IMR-90 (cell line): ENCODE data around the gene LIN9.

Experiments
- CEBPB ChIP-seq: IDR thresholded peaks from 2 replicates; pipeline ENCODE4 v1.6.1; 2012; ENCODE audit warnings: low read depth, low read length, improper control_type of control experiment
- MAZ ChIP-seq: IDR thresholded peaks from 2 replicates; pipeline ENCODE4 v1.6.1; 2012; ENCODE audit warnings: low read depth, mild to moderate bottlenecking, low read length, improper control_type of control experiment, moderate library complexity, borderline replicate concordance
- POLR2A ChIP-seq: IDR thresholded peaks from 2 replicates; pipeline ENCODE4 v1.6.1; 2012; ENCODE audit warnings: mild to moderate bottlenecking, low read depth, low read length
- RAD21 ChIP-seq: IDR thresholded peaks from 2 replicates; pipeline ENCODE4 v1.6.1; 2012; ENCODE audit warnings: low read length, improper control_type of control experiment
- RFX5 ChIP-seq: IDR thresholded peaks from 2 replicates; pipeline ENCODE4 v1.8.0; 2012; ENCODE audit warnings: low read depth, mild to moderate bottlenecking, low read length, moderate library complexity
- SMC3 ChIP-seq: fragments of 150-350 bp; IDR thresholded peaks from 2 replicates; pipeline ENCODE4 v1.6.1; 2016; ENCODE audit warnings: low read depth, mild to moderate bottlenecking, antibody characterized with exemption, low read length, moderate library complexity
- USF2 ChIP-seq: fragments of 150-350 bp; IDR thresholded peaks from 2 replicates; pipeline ENCODE4 v1.6.1; 2017; ENCODE audit warnings: mild to moderate bottlenecking, antibody characterized with exemption, low read length, low read depth
- TF ChIP-seq, protein P1 (sequence below): conservative IDR thresholded peaks from 2 replicates; pipeline ENCODE4 v1.5.1; 2012; ENCODE audit warnings: mild to moderate bottlenecking, low read depth, low read length, improper control_type of control experiment
- TF ChIP-seq, protein P2 (sequence below): fragments of 150-350 bp; IDR thresholded peaks from 2 replicates; pipeline ENCODE4 v1.6.1; 2016; ENCODE audit warnings: low read depth, mild to moderate bottlenecking, low read length, moderate library complexity, borderline replicate concordance

DNA sequence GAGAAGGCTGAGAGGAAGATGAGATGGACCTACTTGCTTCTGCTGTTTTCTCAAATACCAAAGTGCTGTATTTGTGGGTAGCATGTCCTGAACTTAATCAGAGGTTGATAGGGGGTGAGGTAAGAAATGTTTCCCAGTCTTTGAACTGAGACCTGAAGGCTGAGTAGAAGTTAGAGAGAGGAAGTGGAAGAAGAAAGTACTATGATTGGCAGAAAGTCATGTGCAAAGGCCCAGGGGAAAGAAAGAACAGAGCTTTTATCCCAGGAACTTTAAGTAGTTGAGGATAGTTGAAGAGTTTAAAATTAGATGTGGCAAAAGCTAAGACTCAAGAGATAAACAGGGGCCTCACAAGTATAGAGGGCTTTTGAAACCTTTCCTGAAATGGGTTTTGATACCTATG is 15.5 kb upstream of the LIN9 start:
- TF ChIP-seq, protein P1, sequence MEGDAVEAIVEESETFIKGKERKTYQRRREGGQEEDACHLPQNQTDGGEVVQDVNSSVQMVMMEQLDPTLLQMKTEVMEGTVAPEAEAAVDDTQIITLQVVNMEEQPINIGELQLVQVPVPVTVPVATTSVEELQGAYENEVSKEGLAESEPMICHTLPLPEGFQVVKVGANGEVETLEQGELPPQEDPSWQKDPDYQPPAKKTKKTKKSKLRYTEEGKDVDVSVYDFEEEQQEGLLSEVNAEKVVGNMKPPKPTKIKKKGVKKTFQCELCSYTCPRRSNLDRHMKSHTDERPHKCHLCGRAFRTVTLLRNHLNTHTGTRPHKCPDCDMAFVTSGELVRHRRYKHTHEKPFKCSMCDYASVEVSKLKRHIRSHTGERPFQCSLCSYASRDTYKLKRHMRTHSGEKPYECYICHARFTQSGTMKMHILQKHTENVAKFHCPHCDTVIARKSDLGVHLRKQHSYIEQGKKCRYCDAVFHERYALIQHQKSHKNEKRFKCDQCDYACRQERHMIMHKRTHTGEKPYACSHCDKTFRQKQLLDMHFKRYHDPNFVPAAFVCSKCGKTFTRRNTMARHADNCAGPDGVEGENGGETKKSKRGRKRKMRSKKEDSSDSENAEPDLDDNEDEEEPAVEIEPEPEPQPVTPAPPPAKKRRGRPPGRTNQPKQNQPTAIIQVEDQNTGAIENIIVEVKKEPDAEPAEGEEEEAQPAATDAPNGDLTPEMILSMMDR = no peak
- no peak for TF ChIP-seq CEBPB
- TF ChIP-seq RFX5 = no peak
- TF ChIP-seq POLR2A = no peak
- TF ChIP-seq USF2 = no peak
- no peak for TF ChIP-seq RAD21
- no peak for TF ChIP-seq MAZ
- no peak for TF ChIP-seq SMC3
- TF ChIP-seq, protein P2, sequence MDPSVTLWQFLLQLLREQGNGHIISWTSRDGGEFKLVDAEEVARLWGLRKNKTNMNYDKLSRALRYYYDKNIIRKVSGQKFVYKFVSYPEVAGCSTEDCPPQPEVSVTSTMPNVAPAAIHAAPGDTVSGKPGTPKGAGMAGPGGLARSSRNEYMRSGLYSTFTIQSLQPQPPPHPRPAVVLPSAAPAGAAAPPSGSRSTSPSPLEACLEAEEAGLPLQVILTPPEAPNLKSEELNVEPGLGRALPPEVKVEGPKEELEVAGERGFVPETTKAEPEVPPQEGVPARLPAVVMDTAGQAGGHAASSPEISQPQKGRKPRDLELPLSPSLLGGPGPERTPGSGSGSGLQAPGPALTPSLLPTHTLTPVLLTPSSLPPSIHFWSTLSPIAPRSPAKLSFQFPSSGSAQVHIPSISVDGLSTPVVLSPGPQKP = no peak
